HG02870 (cell line): Measurements from ENCODE around the gene TTC28.

ENCODE experiments used
- ATAC-seq: cut with Tn5 transposase; IDR thresholded peaks from one replicate; pipeline ENCODE4 v1.9.1; 2021; ENCODE audit warnings: mild to moderate bottlenecking, moderate library complexity; ENCODE audit not compliant: unreplicated experiment

Gene TTC28

GRCh38 chr22:28015676-28016601, 663.7 kb downstream of the TTC28 start:
- ATAC-seq = no peak

GRCh38 chr22:28015046-28015425, 664.6 kb downstream of the TTC28 start:
- ATAC-seq = no peak

GRCh38 chr22:28014211-28015045, 665.2 kb downstream of the TTC28 start:
- ATAC-seq = no peak

GRCh38 chr22:28013611-28014010, 666.0 kb downstream of the TTC28 start:
- no peak for ATAC-seq

- no peak for ATAC-seq
Measured at GRCh38 chr22:28012832-28013460, 666.7 kb downstream of the TTC28 start.

GRCh38 chr22:28009272-28009827, 670.3 kb downstream of the TTC28 start:
- ATAC-seq = no peak

- ATAC-seq = no peak
Measured at GRCh38 chr22:28008649-28009048, 671.0 kb downstream of the TTC28 start.

- no peak for ATAC-seq
Measured at GRCh38 chr22:28008056-28008455, 671.6 kb downstream of the TTC28 start.

GRCh38 chr22:28006271-28006670, 673.4 kb downstream of the TTC28 start:
- no peak for ATAC-seq

GRCh38 chr22:28005513-28005912, 674.1 kb downstream of the TTC28 start:
- ATAC-seq = no peak

GRCh38 chr22:28004021-28004420, 675.6 kb downstream of the TTC28 start:
- ATAC-seq = no peak

GRCh38 chr22:28002863-28003565, 676.6 kb downstream of the TTC28 start:
- ATAC-seq = no peak

GRCh38 chr22:28002181-28002700, 677.4 kb downstream of the TTC28 start:
- no peak for ATAC-seq

GRCh38 chr22:28001171-28001835, 678.3 kb downstream of the TTC28 start:
- ATAC-seq = no peak

GRCh38 chr22:28000361-28000760, 679.3 kb downstream of the TTC28 start:
- ATAC-seq = no peak

GRCh38 chr22:27999876-28000275, 679.8 kb downstream of the TTC28 start:
- no peak for ATAC-seq

GRCh38 chr22:27998511-27999410, 680.9 kb downstream of the TTC28 start:
- ATAC-seq = no peak

- no peak for ATAC-seq
Measured at GRCh38 chr22:27997538-27997937, 682.1 kb downstream of the TTC28 start.

- no peak for ATAC-seq
Measured at GRCh38 chr22:27996981-27997380, 682.7 kb downstream of the TTC28 start.
